GM12892 (cell line): ENCODE results near the gene KIFAP3.

ENCODE experiments used
- POLR2A ChIP-seq: IDR thresholded peaks from 2 replicates; pipeline ENCODE4 v1.6.1; 2011; ENCODE audit warnings: low read depth, low read length, control low read depth
- TAF1 ChIP-seq: IDR thresholded peaks from 2 replicates; pipeline ENCODE4 v1.6.1; 2011; ENCODE audit warnings: low read depth, mild to moderate bottlenecking, control low read depth, low read length, borderline replicate concordance

GRCh38 chr1:169995993-169996392 lies 78.5 kb downstream of the KIFAP3 start:
- no peak for TF ChIP-seq POLR2A
- no peak for TF ChIP-seq TAF1
